ENCODE data around the gene CCDC57. TPM values are rescaled to one million over a fixed set of nuclear protein-coding genes. Genes with fewer than 3 reads are reported as not detected.

Gene CCDC57
- total RNA-seq, 1 experiment from 2014 or later = 36.6 TPM

DNA sequence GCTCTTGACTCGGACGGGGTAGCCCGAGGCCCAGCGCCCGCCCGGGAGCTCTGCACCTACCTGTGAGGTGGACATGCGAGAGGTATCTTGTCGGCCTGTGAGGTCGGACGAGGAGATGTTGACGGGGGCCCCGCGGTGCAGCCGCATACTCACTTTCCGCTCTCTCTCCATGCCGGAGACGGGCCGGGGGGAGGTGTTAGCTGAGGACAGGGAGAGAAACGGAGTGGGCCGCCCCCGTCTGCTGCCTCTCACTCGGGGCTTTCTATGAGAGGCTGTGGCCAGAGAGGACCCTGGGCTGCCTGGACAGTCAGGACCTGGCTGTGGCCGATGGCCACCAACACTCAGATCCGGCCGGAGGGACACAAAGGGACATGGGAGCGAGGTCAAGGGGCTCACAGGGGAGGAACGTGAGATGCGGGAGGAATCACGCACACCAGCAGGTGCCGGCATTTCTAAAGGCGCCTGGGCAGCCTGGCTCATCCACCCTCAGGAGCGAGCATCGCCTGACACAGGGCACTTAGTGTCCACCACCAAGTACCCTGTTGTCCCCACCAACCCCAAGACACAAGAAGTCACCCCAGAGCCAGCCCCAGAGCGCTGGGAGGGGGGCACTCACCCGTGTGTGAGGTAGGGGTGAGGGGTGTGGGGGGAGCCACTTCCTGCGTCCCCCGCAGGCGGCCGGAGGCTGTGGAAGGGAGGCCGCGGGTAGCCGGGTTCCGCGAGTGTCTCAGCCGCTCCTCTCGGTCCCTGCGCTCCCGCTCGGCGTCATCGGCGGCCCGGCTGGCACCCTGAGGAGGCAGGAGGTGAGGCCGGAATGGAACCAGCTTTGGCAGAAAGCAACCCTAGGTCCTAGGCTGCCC, 36.4 kb upstream of the CCDC57 start:
- ChIA-PET CTCF (no interaction called here), POLR2A (ENCODE audit: unreplicated experiment) (no interaction called here)
- no TSS peak for BruUV-seq (replicated peaks)
- Histone ChIP-seq H3K79me2 (ENCODE audit: low read length) (peaks cover 46% of the 10 kb centered on the region), H3K27ac (ENCODE audit: low read length) (no peak overlapping the region), H3F3A (ENCODE audit: low read length, unreplicated experiment) (peaks cover 36% of the 10 kb centered on the region), H3K36me3 (ENCODE audit: low read depth, low read length) (peaks cover 87% of the 10 kb centered on the region), H3K4me2 (ENCODE audit: low read length) (no peak overlapping the region), H3K4me3 (ENCODE audit: low read length) (no peak overlapping the region), H2AFZ (ENCODE audit: low read length) (no peak overlapping the region), H3K9me3 (ENCODE audit: low read length) (no peaks in the 10 kb centered on the region), H4K20me1 (ENCODE audit: low read length) (peaks cover 18% of the 10 kb centered on the region), H3K27me3 (ENCODE audit: low read length) (no peaks in the 10 kb centered on the region), H3K9ac (ENCODE audit: low read length) (no peak overlapping the region), H3K9me2 (replicated peaks; ENCODE audit: low read length) (no peaks in the 10 kb centered on the region), H3K4me1 (ENCODE audit: insufficient read depth, low read length) (peaks cover 28% of the 10 kb centered on the region)
- ATAC-seq (no peak), DNase-seq (no peak)
- TF ChIP-seq CTCF (conservative IDR thresholded peaks at IDR 0.05; ENCODE audit: low read depth, low read length) (no peak), EZH2phosphoT487 (IDR thresholded peaks at IDR 0.05; ENCODE audit: borderline replicate concordance, low read length) (no peak), EZH2 (IDR thresholded peaks at IDR 0.05; ENCODE audit: low read length, unreplicated experiment) (no peak)
- intact Hi-C loops (cut with micrococcal nuclease) = loop anchor here (10.0 kb wide), 1 partner anchor 206 kb away; the partner anchor contains the start of genes CYBC1 and NARF

GRCh38 chr17:82247856-82248671, 35.4 kb upstream of the CCDC57 start:
- BruUV-seq (replicated peaks) = no TSS peak
- ATAC-seq = no peak
- no peak for DNase-seq
- Histone ChIP-seq H3K79me2 (ENCODE audit: low read length) (peaks cover 41% of the 10 kb centered on the region), H4K20me1 (ENCODE audit: low read length) (peaks cover 21% of the 10 kb centered on the region), H3K4me3 (ENCODE audit: low read length) (no peak overlapping the region), H3K9ac (ENCODE audit: low read length) (no peak overlapping the region), H3K9me3 (ENCODE audit: low read length) (no peaks in the 10 kb centered on the region), H3K36me3 (ENCODE audit: low read depth, low read length) (peaks cover 90% of the 10 kb centered on the region), H3K27ac (ENCODE audit: low read length) (peak overlapping the region; percentile 94), H3F3A (ENCODE audit: low read length, unreplicated experiment) (peaks cover 45% of the 10 kb centered on the region), H3K27me3 (ENCODE audit: low read length) (no peaks in the 10 kb centered on the region), H3K4me1 (ENCODE audit: insufficient read depth, low read length) (peaks cover 28% of the 10 kb centered on the region), H3K4me2 (ENCODE audit: low read length) (0 out of 2 replicates have a peak overlapping the region, but pooled peaks have one; percentile 59), H2AFZ (ENCODE audit: low read length) (no peak overlapping the region), H3K9me2 (replicated peaks; ENCODE audit: low read length) (no peaks in the 10 kb centered on the region)
- TF ChIP-seq EZH2 (IDR thresholded peaks at IDR 0.05; ENCODE audit: low read length, unreplicated experiment) (no peak), EZH2phosphoT487 (IDR thresholded peaks at IDR 0.05; ENCODE audit: borderline replicate concordance, low read length) (no peak), CTCF (conservative IDR thresholded peaks at IDR 0.05; ENCODE audit: low read depth, low read length) (no peak)
- CTCF ChIA-PET = no interaction called here
- POLR2A ChIA-PET (ENCODE audit: unreplicated experiment) = no interaction called here
- intact Hi-C loops (cut with micrococcal nuclease) = loop anchor here (2.0 to 10.0 kb wide), 2 partner anchors 49 to 207 kb away; partner anchors contain the start of genes CYBC1 and NARF
